COLO668 (cell line): ENCODE results near the gene AATF.
"Not testable (repeated sequence)": the region's sequence is repeated elsewhere in the genome, so short reads cannot be mapped to it uniquely, and the experiment has no call there.

Experiments
- DNase-seq: peaks from one replicate; lab custom pipeline; 2025; ENCODE audit not compliant: unreplicated experiment; lab: John Stamatoyannopoulos, UW

AATF gene

GRCh38 chr17:37073464-37073863, 124.7 kb downstream of the AATF start:
- DNase-seq, result not testable (repeated sequence)

DNA sequence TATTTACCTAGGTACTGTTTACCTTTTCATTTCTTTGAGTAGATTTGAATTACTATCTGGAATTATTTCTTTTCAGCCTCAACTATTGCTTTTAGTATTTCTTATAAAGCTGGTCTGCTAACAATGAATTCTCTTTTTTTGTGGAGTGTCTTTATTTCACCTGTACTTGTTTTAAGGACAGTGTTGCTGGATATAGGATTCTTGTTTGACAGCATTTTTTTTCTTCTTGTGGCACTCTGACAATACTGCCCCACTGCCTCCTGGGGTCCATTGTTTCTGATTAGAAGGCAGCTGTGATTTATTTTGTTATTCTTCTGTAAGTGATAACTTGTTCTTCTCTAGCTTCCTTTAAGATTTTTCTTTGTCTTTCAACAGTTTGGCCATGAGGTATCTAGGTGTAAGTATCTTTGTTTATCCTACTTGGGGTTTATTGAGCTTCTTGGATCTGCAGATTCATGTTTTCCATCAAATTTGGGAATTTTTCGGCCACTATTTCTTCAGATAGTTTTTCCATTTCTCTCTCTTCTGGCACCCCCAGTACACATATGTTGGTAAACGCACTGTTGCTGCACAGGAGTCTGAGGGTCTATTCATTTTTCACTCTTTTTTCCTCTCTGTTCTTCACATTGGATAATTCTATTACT, 130.4 kb downstream of the AATF start:
- DNase-seq, result no peak

GRCh38 chr17:37079735-37080134, 131.0 kb downstream of the AATF start:
- no peak for DNase-seq

DNA sequence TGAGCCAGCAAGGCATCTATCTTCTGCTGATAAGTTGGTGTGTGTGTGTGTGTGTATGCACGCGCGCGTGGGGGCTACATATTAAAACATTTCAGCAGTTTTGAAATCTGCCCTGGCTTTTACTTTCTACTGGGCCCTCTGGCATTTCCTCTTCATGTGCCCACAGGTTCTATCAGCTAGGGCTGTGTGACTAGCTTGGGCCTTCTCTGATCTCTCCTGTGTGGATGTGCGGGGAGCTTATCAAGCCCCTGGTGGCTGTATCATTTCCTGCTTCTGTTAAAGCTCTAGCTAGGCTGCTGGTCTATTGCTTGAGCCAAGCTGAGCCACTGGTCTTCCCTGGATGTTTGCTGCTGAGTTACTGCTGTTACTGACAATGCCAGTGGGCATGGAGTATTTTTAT, 132.5 kb downstream of the AATF start:
- no peak for DNase-seq

- DNase-seq, result no peak
Measured at GRCh38 chr17:37082311-37082860, 133.6 kb downstream of the AATF start.

DNA sequence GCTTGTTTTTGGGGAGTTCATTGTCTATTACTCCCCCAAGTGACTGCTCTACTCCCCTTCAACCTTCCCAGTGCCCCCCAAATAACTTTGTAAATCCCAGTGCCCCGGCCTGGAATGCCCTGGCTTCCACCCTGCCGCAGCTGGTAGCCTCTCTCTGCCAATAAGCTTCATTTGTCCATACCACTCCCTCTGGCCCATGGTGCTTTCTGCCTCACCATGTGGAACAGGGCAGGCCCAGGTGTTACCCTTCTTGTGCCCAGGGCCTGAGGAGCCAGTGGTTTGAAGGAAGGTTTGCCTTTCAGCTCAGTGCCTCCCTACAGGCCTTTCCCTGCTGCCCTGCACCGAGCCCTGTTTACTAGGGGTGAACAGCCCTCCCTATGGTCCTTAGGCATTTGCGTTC, 134.2 kb downstream of the AATF start:
- no peak for DNase-seq

GRCh38 chr17:37083456-37083855, 134.7 kb downstream of the AATF start:
- no peak for DNase-seq

- no peak for DNase-seq
Measured at GRCh38 chr17:37084372-37084771, 135.6 kb downstream of the AATF start.

DNA sequence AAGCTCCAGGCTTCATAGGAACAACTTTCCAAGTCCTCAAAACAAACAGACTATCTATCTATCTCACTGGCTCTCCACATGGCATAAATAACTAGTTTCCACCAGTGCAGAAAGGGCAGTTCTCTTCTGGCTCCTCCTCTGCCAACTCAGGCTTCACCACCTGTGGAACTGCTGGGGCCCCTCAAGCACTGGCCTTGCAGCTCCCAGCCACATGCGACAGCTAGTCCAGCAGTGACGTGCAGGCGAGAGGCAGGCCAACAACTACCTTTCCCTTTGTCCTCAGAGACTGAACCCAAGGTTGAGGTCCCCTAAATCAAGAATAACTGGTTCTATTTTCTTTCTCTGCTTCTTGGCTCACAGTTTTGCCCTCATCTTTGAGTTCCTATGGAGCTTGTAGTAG, 137.6 kb downstream of the AATF start:
- DNase-seq, result no peak

GRCh38 chr17:37086948-37087347, 138.2 kb downstream of the AATF start:
- no peak for DNase-seq

GRCh38 chr17:37087683-37088082, 138.9 kb downstream of the AATF start:
- DNase-seq, result no peak

GRCh38 chr17:37088459-37088858, 139.7 kb downstream of the AATF start:
- DNase-seq, result no peak

DNA sequence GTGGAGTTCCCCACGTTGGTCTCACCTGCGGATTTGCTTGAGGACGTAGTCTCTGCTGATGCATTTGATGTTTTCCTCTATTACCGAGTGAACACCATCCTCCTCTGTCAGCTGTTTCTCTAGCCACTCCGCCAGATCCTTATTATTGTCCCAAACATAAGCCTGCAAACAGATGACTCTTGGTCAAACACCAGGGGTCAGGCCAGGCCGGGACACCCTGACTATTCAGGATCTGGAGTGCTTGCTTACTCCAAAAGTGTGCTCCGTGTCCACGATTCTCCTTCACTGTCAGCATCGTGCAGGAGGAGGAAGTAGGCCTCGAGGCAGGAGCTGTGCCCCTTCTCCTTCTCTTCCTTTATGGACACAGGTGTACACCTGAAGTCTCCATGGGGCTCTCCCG, 140.2 kb downstream of the AATF start:
- no peak for DNase-seq

- DNase-seq, result no peak
Measured at GRCh38 chr17:37089956-37090355, 141.2 kb downstream of the AATF start.

GRCh38 chr17:37090941-37091340, 142.2 kb downstream of the AATF start:
- DNase-seq, result no peak

- DNase-seq, result no peak
Measured at GRCh38 chr17:37092071-37092470, 143.3 kb downstream of the AATF start.

DNA sequence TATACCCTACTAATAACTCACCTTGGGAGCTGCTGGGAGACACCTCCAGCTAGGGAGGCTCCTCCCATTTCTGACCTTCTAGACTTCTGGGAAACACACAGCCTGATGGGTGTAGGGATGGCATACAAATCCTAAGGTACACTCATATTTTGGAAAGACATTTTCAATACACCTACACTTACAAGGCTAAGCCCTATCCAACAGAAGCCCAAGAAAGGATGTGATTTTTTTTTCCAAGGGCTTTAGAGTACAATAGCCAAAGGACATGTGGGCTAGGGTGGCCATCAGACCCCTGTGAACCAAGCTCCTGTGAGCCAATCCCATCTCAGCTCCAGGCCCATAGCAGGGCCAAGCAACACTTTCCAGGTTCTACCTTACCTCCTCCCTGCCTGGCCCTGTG, 143.9 kb downstream of the AATF start:
- no peak for DNase-seq

- DNase-seq, result no peak
Measured at GRCh38 chr17:37094391-37094790, 145.6 kb downstream of the AATF start.

DNA sequence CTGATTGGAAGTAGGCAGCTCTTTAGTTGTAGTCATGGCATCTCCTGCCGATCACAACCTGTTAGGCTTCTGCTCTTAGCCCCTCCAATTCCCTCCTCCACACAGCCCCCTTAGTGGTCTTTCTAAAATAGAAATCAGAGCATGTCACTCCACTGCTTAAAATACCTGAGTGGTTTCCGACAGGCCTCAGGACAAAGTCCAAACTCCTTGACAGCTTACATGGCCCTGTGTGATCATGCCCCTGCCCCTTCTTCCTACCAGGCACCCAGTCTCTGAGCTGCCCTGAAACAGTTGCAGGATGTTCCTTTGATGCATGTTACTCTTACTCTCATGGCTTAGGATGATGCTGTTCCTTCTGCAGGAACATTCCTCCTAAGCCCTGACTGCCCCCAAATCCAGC, 147.3 kb downstream of the AATF start:
- no peak for DNase-seq

GRCh38 chr17:37097154-37097553, 148.4 kb downstream of the AATF start:
- no peak for DNase-seq

GRCh38 chr17:37098152-37098551, 149.4 kb downstream of the AATF start:
- DNase-seq, result no peak

- DNase-seq, result no peak
Measured at GRCh38 chr17:37098910-37099664, 150.3 kb downstream of the AATF start.

- DNase-seq, result no peak
Measured at GRCh38 chr17:37100231-37100630, 151.5 kb downstream of the AATF start.
